H1 (cell line): ENCODE measurements around the gene NSUN4. TPM values are rescaled to one million over a fixed set of nuclear protein-coding genes. Genes with fewer than 3 reads are reported as not detected.

Experiments
- CTCF ChIA-PET: fragments of 300-600 bp; sonication (Branson Sonifier 250); formaldehyde crosslinking; loops from one replicate; lab custom pipeline; 2021; ENCODE audit not compliant: partially characterized antibody; lab: Charles Lee
- POLR2A ChIA-PET: fragments of 300-600 bp; sonication (Branson Sonifier 250); formaldehyde crosslinking; loops from one replicate; lab custom pipeline; 2021; ENCODE audit warnings: inconsistent platforms; ENCODE audit not compliant: partially characterized antibody; lab: Charles Lee
- DNase-seq, 2 experiments: peaks; one replicate each; pipeline versions ENCODE4 v3.0.0 to v3.0.0-alpha.2; 2010 to 2022; ENCODE audit warnings: low spot score in 2 of 2, low read depth in 1 of 2, mixed read lengths in 1 of 2
- FAIRE-seq: peaks from 2 replicates; lab custom pipeline; 2011; peaks lifted over from hg19 to GRCh38; lab: Jason Lieb, UNC
- H2AFZ ChIP-seq: 2 replicates; pipeline ENCODE4 v1.8.1; 2012; ENCODE audit warnings: low read length, inconsistent platforms
- H2AK5ac ChIP-seq: 2 replicates; pipeline ENCODE4 v1.6.1; 2013; ENCODE audit warnings: low read depth, low read length
- H2BK120ac ChIP-seq: replicated peaks from 2 replicates; pipeline ENCODE3; 2013; ENCODE audit warnings: low read depth, low read length, inconsistent platforms
- H2BK12ac ChIP-seq: 2 replicates; pipeline ENCODE4 v1.6.1; 2013; ENCODE audit warnings: low read depth, low read length
- H2BK15ac ChIP-seq: 2 replicates; pipeline ENCODE4 v1.6.1; 2013; ENCODE audit warnings: low read length
- H2BK20ac ChIP-seq: 2 replicates; pipeline ENCODE4 v1.6.1; 2013; ENCODE audit warnings: low read length
- H2BK5ac ChIP-seq: 2 replicates; pipeline ENCODE4 v1.6.1; 2013; ENCODE audit warnings: low read depth, low read length
- H3K14ac ChIP-seq: 2 replicates; pipeline ENCODE4 v1.6.1; 2013; ENCODE audit warnings: inconsistent platforms; ENCODE audit not compliant: insufficient read length
- H3K18ac ChIP-seq: 2 replicates; pipeline ENCODE4 v1.6.1; 2013; ENCODE audit warnings: low read length; ENCODE audit errors: extremely low read depth
- H3K23ac ChIP-seq: 2 replicates; pipeline ENCODE4 v1.6.1; 2013; ENCODE audit warnings: inconsistent platforms; ENCODE audit not compliant: insufficient read length
- H3K23me2 ChIP-seq: 2 replicates; pipeline ENCODE4 v1.6.1; 2013; ENCODE audit warnings: low read depth, low read length
- H3K27ac ChIP-seq: 2 replicates; pipeline ENCODE4 v1.6.1; 2011; ENCODE audit warnings: low read depth, low read length, inconsistent platforms
- H3K27me3 ChIP-seq, 4 experiments: replicated peaks in 1 of 4; 1 replicate in 1 of 4; 2 replicates in 3 of 4; pipeline versions ENCODE4 v1.6.1 to v1.8.1; 2011 to 2013; ENCODE audit warnings: low read length in 3 of 4, mild to moderate bottlenecking in 3 of 4, inconsistent platforms in 2 of 4, mixed read lengths in 2 of 4, moderate library complexity in 1 of 4; ENCODE audit not compliant: control insufficient read depth in 3 of 4, insufficient read depth in 3 of 4; ENCODE audit errors: extremely low read depth in 1 of 4
- H3K36me3 ChIP-seq, 4 experiments: 2 replicates each; pipeline versions ENCODE4 v1.6.1 to v1.8.1; 2011 to 2013; ENCODE audit warnings: mild to moderate bottlenecking in 4 of 4, low read length in 3 of 4, moderate library complexity in 2 of 4, control low read depth in 1 of 4, inconsistent platforms in 1 of 4; ENCODE audit not compliant: insufficient read depth in 4 of 4, control insufficient read depth in 2 of 4
- H3K4ac ChIP-seq: replicated peaks from 2 replicates; pipeline ENCODE3; 2013; ENCODE audit warnings: low read length, low read depth, mixed read lengths, inconsistent platforms; ENCODE audit not compliant: insufficient read length
- H3K4me1 ChIP-seq, 4 experiments: replicated peaks in 1 of 4; 1 replicate in 1 of 4; 2 replicates in 3 of 4; pipeline versions ENCODE4 v1.6.1 to v1.8.1; 2011 to 2013; ENCODE audit warnings: low read length in 3 of 4, inconsistent platforms in 2 of 4, mixed read lengths in 1 of 4; ENCODE audit not compliant: insufficient read depth in 4 of 4, control insufficient read depth in 3 of 4
- H3K4me2 ChIP-seq, 2 experiments: 2 replicates each; pipeline versions ENCODE4 v1.6.1 to v1.8.1; 2011 to 2013; ENCODE audit warnings: low read depth in 2 of 2, low read length in 2 of 2, control low read depth in 1 of 2, inconsistent platforms in 1 of 2, mild to moderate bottlenecking in 1 of 2; ENCODE audit not compliant: insufficient read depth in 1 of 2
- H3K4me3 ChIP-seq, 4 experiments: fragments of 200-600, 300-600 bp in 1 of 4; sonication (generic), shearing (Covaris generic), sonication (Bioruptor Twin) in 1 of 4; 2 replicates each; pipeline versions ENCODE4 v1.5.1 to v1.8.1; 2011 to 2016; ENCODE audit warnings: low read length in 4 of 4, low read depth in 3 of 4, control low read depth in 2 of 4, inconsistent platforms in 2 of 4, mild to moderate bottlenecking in 2 of 4, mixed read lengths in 1 of 4, moderate library complexity in 1 of 4; ENCODE audit not compliant: insufficient read depth in 2 of 4; ENCODE audit errors: extremely low read depth in 1 of 4
- H3K56ac ChIP-seq: replicated peaks from 2 replicates; pipeline ENCODE3; 2013; ENCODE audit warnings: low read depth, mild to moderate bottlenecking, mixed read lengths, low read length, inconsistent platforms; ENCODE audit not compliant: insufficient read length
- H3K79me1 ChIP-seq: 2 replicates; pipeline ENCODE4 v1.6.1; 2013; ENCODE audit warnings: low read depth, low read length, control low read depth
- H3K79me2 ChIP-seq, 2 experiments: 2 replicates each; pipeline versions ENCODE4 v1.6.1 to v1.8.1; 2012 to 2013; ENCODE audit warnings: low read length in 2 of 2, mild to moderate bottlenecking in 2 of 2, inconsistent platforms in 1 of 2; ENCODE audit not compliant: insufficient read depth in 2 of 2, control insufficient read depth in 1 of 2
- H3K9ac ChIP-seq, 4 experiments: replicated peaks in 1 of 4; 1 replicate in 1 of 4; 2 replicates in 3 of 4; pipeline versions ENCODE4 v1.6.1 to v1.8.1; 2011 to 2013; ENCODE audit warnings: low read depth in 3 of 4, low read length in 3 of 4, control low read depth in 2 of 4, mild to moderate bottlenecking in 2 of 4, moderate library complexity in 2 of 4, inconsistent platforms in 1 of 4; ENCODE audit errors: extremely low read depth in 1 of 4
- H3K9me3 ChIP-seq, 2 experiments: 2 replicates each; pipeline versions ENCODE4 v1.6.1 to v1.8.1; 2012 to 2013; ENCODE audit warnings: mild to moderate bottlenecking in 2 of 2, moderate library complexity in 2 of 2, control low read depth in 1 of 2, inconsistent platforms in 1 of 2, low read depth in 1 of 2, low read length in 1 of 2, mixed read lengths in 1 of 2; ENCODE audit not compliant: insufficient read depth in 2 of 2
- H4K20me1 ChIP-seq, 2 experiments: replicated peaks in 1 of 2; 2 replicates each; pipeline versions ENCODE3 to v1.8.1; 2011 to 2013; ENCODE audit warnings: inconsistent platforms in 2 of 2, low read length in 2 of 2, mild to moderate bottlenecking in 1 of 2; ENCODE audit not compliant: insufficient read depth in 2 of 2, control insufficient read depth in 1 of 2
- H4K5ac ChIP-seq: 2 replicates; pipeline ENCODE4 v1.6.1; 2013; ENCODE audit warnings: low read length, low read depth, mixed read lengths, inconsistent platforms; ENCODE audit not compliant: insufficient read length
- H4K8ac ChIP-seq: 2 replicates; pipeline ENCODE4 v1.8.0; 2013; ENCODE audit warnings: mild to moderate bottlenecking, moderate library complexity, low read length, inconsistent platforms; ENCODE audit not compliant: insufficient read depth; ENCODE audit errors: extremely low read depth
- H4K91ac ChIP-seq: replicated peaks from 2 replicates; pipeline ENCODE3; 2013; ENCODE audit warnings: low read length, mixed read lengths, inconsistent platforms; ENCODE audit not compliant: insufficient read length
- GABPA ChIP-seq: IDR thresholded peaks from 2 replicates; pipeline ENCODE4 v1.6.1; 2011; ENCODE audit warnings: mild to moderate bottlenecking, low read length, moderate library complexity, borderline replicate concordance; ENCODE audit not compliant: insufficient read depth
- HDAC2 ChIP-seq, 2 experiments: fragments of 300-600 bp in 1 of 2; sonication (generic) in 1 of 2; IDR thresholded peaks; 2 replicates each; pipeline ENCODE4 v1.6.1; 2011 to 2012; ENCODE audit warnings: low read depth in 2 of 2, low read length in 2 of 2, mild to moderate bottlenecking in 2 of 2, moderate library complexity in 2 of 2, borderline replicate concordance in 1 of 2, inconsistent platforms in 1 of 2
- PHF8 ChIP-seq: fragments of 200-600 bp; sonication (generic); conservative IDR thresholded peaks from 2 replicates; pipeline ENCODE4 v1.7.1; 2012; ENCODE audit warnings: low read depth, mild to moderate bottlenecking, inconsistent platforms, low read length, moderate library complexity
- RNF2 ChIP-seq: fragments of 200-900, 300-1000 bp; sonication (generic); IDR thresholded peaks from 2 replicates; pipeline ENCODE4 v1.7.1; 2016; ENCODE audit warnings: borderline replicate concordance, low read depth, mild to moderate bottlenecking, antibody characterized with exemption, low read length; ENCODE audit not compliant: poor library complexity, severe bottlenecking; ENCODE audit errors: missing control alignments
- RXRA ChIP-seq: IDR thresholded peaks from 2 replicates; pipeline ENCODE4 v1.6.1; 2011; ENCODE audit warnings: low read depth, mild to moderate bottlenecking, low read length, moderate library complexity; ENCODE audit not compliant: insufficient read depth
- SRF ChIP-seq: IDR thresholded peaks from 2 replicates; pipeline ENCODE4 v1.6.1; 2011; ENCODE audit warnings: mild to moderate bottlenecking, low read depth, low read length, moderate library complexity
- WGBS, 2 experiments: shearing (Covaris generic) in 1 of 2; methylation state at CpG; one replicate each; pipeline versions ENCODE4 v1.1.6 to v1.1.7; 2013 to 2015; ENCODE audit warnings: low lambda C conversion rate in 2 of 2, mixed read lengths in 2 of 2, inconsistent platforms in 1 of 2, low coverage in 1 of 2, missing lambda C conversion rate in 1 of 2; ENCODE audit not compliant: insufficient replicate concordance in 2 of 2, insufficient coverage in 1 of 2, insufficient read length in 1 of 2; ENCODE audit errors: extremely low coverage in 1 of 2, missing lambda C conversion rate in 1 of 2; 5-methylcytosine and 5-hydroxymethylcytosine counted together
- polyA plus RNA-seq, 7 experiments: library from polyadenylated mRNA; depleted of rRNA in 3 of 7; stranded (reverse) in 5 of 7; unstranded in 2 of 7; fragments of >200 nt in 5 of 7; fragments of 200-250 nt in 2 of 7; gene quantifications; 1 replicate in 5 of 7; 2 replicates in 1 of 7; 4 replicates in 1 of 7; pipeline versions ENCODE4 v1.2.1 to v1.2.3, GENCODE V29; 2011 to 2013; ENCODE audit warnings: missing spikeins in 2 of 7, mixed read lengths in 2 of 7
- total RNA-seq: library from RNA; stranded (reverse); fragmentation: NEBNext Ultra II Directional; extraction: Animal tissue kit (Norgen Biotek cat#: 25700); gene quantifications from 2 replicates; pipeline ENCODE4 v1.2.1, GENCODE V29; 2021

Gene NSUN4
- total and polyA plus RNA-seq, 2 of the 8 experiments (the other 6 are each of a cell fraction or from before 2014, with no cell fraction given): 9.7 to 15.7 TPM

DNA sequence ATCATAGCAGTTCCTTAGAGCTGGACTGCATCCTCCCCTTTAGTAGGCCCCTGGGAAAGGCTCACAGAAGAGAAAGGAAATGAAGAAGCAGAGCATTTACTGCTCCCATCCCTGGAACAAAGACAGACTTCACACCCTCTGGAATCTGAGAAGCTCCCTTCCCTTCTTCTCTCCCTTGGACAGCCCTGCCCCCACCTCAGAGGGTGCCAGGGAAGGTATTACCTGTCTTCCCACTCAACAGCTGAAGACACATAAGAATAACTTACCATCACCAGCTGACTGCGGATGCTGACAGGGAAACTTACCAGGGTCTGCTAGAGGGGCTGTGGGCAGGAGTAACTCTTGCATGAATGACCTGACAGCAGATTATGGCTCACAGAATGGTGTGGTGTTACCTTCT, 39.4 kb downstream of the NSUN4 start:
- Histone ChIP-seq H2AFZ (no peak overlapping the region), H3K18ac (no peak overlapping the region), H3K23ac (no peak overlapping the region), H4K20me1 (no peaks in the 10 kb centered on the region), H2BK20ac (no peak overlapping the region), H3K79me1 (no peaks in the 10 kb centered on the region), H3K27me3 (no peaks in the 10 kb centered on the region), H4K8ac (no peak overlapping the region), H3K36me3 (peaks cover 0 to 6% (median 0%) of the 10 kb centered on the region in 4 experiments; a peak in 2 of 8 replicates), H3K4me3 (no peak overlapping the region), H3K14ac (no peak overlapping the region), H3K23me2 (no peaks in the 10 kb centered on the region), H2BK120ac (no peak overlapping the region), H2BK12ac (no peak overlapping the region), H3K4me2 (no peak overlapping the region; a peak in 1 of 4 replicates), H4K5ac (no peak overlapping the region), H2BK15ac (no peak overlapping the region), H2AK5ac (no peak overlapping the region), H3K4me1 (peaks cover 0 to 6% (median 1%) of the 10 kb centered on the region in 4 experiments; a peak in 2 of 7 replicates), H3K79me2 (no peaks in the 10 kb centered on the region), H3K9me3 (no peaks in the 10 kb centered on the region), H3K4ac (no peak overlapping the region), H3K27ac (no peak overlapping the region)
- ChIA-PET POLR2A (interaction anchor here (0.6 to 2.4 kb wide), 9 partner anchors 13 to 574 kb away, joined by 3 to 10 read pairs (median 4); partner anchors contain the start of genes LRRC41, NSUN4 and UQCRH), CTCF (interaction anchor here (0.7 to 2.5 kb wide), 4 partner anchors 12 to 86 kb away, joined by 3 to 6 read pairs (median 4); no protein-coding TSS in a partner anchor)
- WGBS, 2 experiments: 86% methylated on average over 1 of the region's 1 CpG; no CpG with 5 or more reads in 1 of the 2 experiments
- no peak for FAIRE-seq
- TF ChIP-seq RXRA (no peak), GABPA (no peak), RNF2 (no peak), HDAC2 (IDR thresholded peaks at IDR 0.05; ENCODE audit: borderline replicate concordance in 1 of 2, low read depth in 2 of 2, low read length in 2 of 2) (no peak), PHF8 (no peak), SRF (no peak)
- TF ChIP-seq, all 59 proteins: peak for 0
- Histone ChIP-seq H4K91ac (no peak overlapping the region), H3K56ac (no peak overlapping the region), H2BK5ac (no peak overlapping the region), H3K9ac (no peak overlapping the region)
- DNase-seq: no peak
